HG03135 (cell line): ENCODE measurements around the gene FBXW2.
A peak's percentile ranks its signal among the peaks of the same experiment; 100 is the strongest.

Source experiments
- ATAC-seq: cut with Tn5 transposase; IDR thresholded peaks from one replicate; pipeline ENCODE4 v1.9.1; 2021; ENCODE audit warnings: mild to moderate bottlenecking, moderate library complexity; ENCODE audit not compliant: unreplicated experiment

Gene FBXW2

DNA sequence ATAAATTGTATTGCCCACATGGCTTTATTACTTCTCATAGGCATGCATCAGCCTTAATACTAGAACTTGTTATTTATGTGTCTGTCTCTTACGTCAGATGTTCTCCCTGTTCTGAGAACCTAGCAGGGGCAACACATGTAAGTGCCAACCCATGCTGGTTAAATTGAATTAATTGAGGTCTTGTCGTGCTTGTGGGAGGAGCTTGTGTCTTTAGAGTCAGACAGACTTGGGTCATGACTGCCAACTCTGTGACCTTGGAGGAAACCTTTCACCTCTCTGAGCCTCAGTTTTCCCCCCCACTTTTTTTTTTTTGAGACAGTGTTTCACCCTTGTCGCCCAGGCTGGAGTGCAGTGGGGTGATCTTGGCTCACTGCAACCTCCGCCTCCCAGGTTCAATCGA is 76.7 kb downstream of the FBXW2 start:
- no peak for ATAC-seq

- ATAC-seq: no peak
These were observed 77.8 kb downstream of the FBXW2 start for GRCh38 chr9:120715389-120715924.

DNA sequence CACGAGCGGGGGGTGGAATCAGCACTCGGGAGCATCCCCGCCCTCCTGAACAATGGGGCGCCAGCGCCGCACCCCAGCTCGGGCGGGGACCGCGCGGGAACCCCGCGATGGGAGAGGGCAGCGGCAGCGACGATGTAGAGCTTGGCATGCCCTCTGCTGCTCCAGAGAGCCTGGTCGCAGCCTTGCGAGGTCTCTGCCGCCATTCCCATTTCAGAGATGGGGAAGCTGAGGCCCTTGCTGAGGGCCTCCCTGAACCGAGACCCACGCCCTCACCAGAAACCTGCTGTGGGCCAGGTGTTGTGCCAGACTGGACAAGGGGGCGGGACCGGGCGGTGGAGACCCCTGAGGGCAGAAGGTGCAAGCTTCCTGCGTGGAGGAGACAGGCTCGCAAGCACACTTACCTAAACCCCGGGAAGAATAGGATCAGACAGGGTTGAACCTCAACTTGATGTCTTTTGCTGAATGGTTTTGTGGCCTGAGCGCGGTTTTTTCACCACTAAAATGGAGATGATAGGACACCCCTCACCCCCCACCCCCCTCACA is 78.3 kb downstream of the FBXW2 start:
- peak; percentile 27 for ATAC-seq

GRCh38 chr9:120714088-120714845 is 78.9 kb downstream of the FBXW2 start, which contains the start of gene MEGF9:
Gene MEGF9 (minus strand): TSS chr9:120714470. CDS start chr9:120714358, 112 bp downstream.
- ATAC-seq: peak; percentile 96

DNA sequence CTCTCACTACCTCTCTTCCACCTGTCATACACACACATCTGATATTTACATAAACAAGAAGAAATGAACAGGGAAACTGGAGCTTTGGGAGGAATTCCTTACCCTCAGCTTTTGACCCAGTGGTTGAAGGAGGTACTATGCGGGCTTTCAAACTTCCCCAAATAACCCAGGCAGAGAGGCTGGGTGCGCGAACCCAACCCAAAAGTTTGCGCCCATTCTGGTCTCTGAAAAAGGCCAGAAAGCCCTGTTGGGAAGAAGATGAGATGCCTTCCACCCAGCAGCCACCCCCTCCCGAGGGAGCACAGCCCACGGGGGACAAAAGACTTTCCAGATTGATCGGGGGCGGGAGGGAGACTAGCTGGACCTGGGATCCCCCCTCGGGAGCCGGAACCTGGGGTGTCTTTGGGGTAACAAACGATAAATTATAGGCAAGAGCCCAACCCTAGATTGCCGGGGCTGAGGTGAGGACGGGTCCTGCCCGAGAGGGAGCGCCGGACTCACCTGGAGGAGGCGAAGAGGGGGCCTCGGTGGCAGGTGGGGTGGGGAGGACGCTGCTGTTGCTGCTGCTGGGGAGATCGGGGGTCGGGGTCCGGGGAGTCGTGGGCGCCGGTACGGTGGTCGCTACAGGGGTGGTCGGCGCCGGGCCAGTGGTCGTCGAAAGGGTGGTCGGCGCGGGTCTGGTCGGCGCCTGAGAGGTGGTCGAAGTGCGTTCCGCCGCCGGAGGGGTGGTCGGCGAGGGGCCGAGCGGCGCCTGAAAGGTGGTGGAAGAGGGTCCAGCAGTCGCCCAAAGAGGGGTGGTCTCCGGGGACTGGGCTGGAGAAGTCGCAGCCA is 79.7 kb downstream of the FBXW2 start:
- no peak for ATAC-seq

- no peak for ATAC-seq
These were observed 80.6 kb downstream of the FBXW2 start for GRCh38 chr9:120712539-120713031.

DNA sequence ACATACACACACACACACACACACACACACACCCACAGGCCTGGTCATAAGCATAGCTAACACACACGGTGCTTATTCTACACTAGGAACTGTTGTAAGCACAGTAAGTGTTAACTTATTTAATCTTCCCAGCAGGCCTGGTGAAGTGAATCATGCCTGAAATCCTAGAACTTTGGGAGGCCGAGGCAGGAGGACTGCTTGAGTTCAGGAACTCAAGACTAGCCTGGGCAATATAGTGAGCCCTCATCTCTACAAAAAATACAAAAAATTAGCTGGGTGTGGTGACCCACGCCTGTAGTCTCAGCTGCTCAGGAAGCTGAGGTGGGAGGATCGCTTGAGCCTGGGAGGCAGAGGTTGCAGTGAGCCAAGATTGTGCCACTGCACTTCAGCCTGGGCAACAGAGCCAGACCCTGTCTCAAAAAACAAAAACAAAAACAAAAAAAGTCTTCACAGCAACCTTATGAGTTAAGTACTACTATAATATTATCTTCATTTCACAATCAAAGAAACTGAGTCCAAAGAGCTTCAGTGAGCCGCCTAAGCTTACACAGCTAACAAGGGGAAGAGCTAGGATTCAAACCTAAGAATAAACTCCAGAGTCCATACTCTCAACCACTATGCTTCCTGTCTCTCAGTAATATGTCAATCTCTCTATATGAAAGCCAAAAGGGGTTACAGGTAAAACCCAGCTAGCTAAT is 81.2 kb downstream of the FBXW2 start:
- no peak for ATAC-seq

- no peak for ATAC-seq
These were observed 81.9 kb downstream of the FBXW2 start for GRCh38 chr9:120711354-120711753.

GRCh38 chr9:120710110-120710981 is 82.9 kb downstream of the FBXW2 start:
- ATAC-seq: no peak

DNA sequence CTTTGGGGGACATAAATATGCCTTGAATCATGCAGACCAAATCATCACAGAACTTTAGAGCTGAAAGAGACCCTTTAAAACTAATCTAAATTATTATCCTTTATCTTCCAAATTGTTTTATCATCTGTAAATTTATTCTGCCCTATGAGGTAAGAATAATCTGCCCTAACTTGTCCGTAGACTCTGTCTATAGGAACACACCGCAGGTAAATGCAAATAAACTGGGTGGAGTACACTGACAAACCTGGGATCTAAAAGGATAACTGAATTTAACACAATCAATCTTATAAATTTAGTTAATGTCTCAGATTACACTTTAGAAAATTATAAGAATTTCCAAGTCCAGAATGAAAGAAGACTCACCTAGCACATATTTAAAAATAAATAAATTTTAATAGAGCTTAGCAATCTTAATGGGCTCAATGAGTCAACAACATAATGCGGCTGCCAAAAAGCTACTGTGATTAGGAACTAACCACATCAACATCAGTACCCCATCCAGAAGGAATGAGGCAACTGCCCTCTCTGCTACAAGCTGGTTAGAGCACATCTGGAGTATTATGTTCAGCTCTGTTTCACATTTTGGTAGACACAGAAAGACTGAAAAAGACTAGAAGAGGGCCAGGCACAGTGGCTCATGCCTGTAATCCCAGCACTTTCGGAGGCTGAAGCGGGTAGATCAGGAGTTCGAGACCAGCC is 84.5 kb downstream of the FBXW2 start:
- ATAC-seq: no peak

GRCh38 chr9:120707170-120707569 is 86.0 kb downstream of the FBXW2 start:
- ATAC-seq: no peak
